ENCODE measurements around the gene PGLYRP2.

Gene PGLYRP2

GRCh38 chr19:15448044-15448777 lies 31.1 kb downstream of the PGLYRP2 start:
- peaks cover 6% of the 10 kb centered on the region for H3K4me1 ChIP-seq (ENCODE audit: control insufficient read depth, insufficient read depth, low read length, poor library complexity, severe bottlenecking)
- H3K36me3 ChIP-seq (ENCODE audit: control insufficient read depth, insufficient read depth, low read length) = peaks cover 18% of the 10 kb centered on the region
- no peak overlapping the region for H3K4me3 ChIP-seq (ENCODE audit: insufficient read depth, low read depth, low read length, poor library complexity, severe bottlenecking)
- no peak for DNase-seq
- H3K27ac ChIP-seq (ENCODE audit: insufficient read depth, low read length, poor library complexity, severe bottlenecking) = no peak overlapping the region
- H3K27me3 ChIP-seq (replicated peaks; ENCODE audit: control insufficient read depth, insufficient read depth, low read length, poor library complexity, severe bottlenecking) = no peaks in the 10 kb centered on the region
- no peaks in the 10 kb centered on the region for H3K9me3 ChIP-seq (ENCODE audit: control insufficient read depth, low read length)

- H3K27me3 ChIP-seq (replicated peaks; ENCODE audit: control insufficient read depth, insufficient read depth, low read length, poor library complexity, severe bottlenecking) = no peaks in the 10 kb centered on the region
- H3K9me3 ChIP-seq (ENCODE audit: control insufficient read depth, low read length) = no peaks in the 10 kb centered on the region
- H3K4me3 ChIP-seq (ENCODE audit: insufficient read depth, low read depth, low read length, poor library complexity, severe bottlenecking) = no peak overlapping the region
- no peak for DNase-seq
- H3K4me1 ChIP-seq (ENCODE audit: control insufficient read depth, insufficient read depth, low read length, poor library complexity, severe bottlenecking) = peaks cover 6% of the 10 kb centered on the region
- H3K36me3 ChIP-seq (ENCODE audit: control insufficient read depth, insufficient read depth, low read length) = peaks cover 8% of the 10 kb centered on the region
- no peak overlapping the region for H3K27ac ChIP-seq (ENCODE audit: insufficient read depth, low read length, poor library complexity, severe bottlenecking)
Observed at GRCh38 chr19:15447057-15447456, 32.2 kb downstream of the PGLYRP2 start.

- H3K4me3 ChIP-seq (ENCODE audit: insufficient read depth, low read depth, low read length, poor library complexity, severe bottlenecking) = no peak overlapping the region
- no peaks in the 10 kb centered on the region for H3K27me3 ChIP-seq (replicated peaks; ENCODE audit: control insufficient read depth, insufficient read depth, low read length, poor library complexity, severe bottlenecking)
- DNase-seq = no peak
- no peaks in the 10 kb centered on the region for H3K36me3 ChIP-seq (ENCODE audit: control insufficient read depth, insufficient read depth, low read length)
- H3K9me3 ChIP-seq (ENCODE audit: control insufficient read depth, low read length) = no peaks in the 10 kb centered on the region
- H3K4me1 ChIP-seq (ENCODE audit: control insufficient read depth, insufficient read depth, low read length, poor library complexity, severe bottlenecking) = peaks cover 6% of the 10 kb centered on the region
- H3K27ac ChIP-seq (ENCODE audit: insufficient read depth, low read length, poor library complexity, severe bottlenecking) = no peak overlapping the region
Observed at GRCh38 chr19:15445807-15446376, 33.4 kb downstream of the PGLYRP2 start.

- no peaks in the 10 kb centered on the region for H3K9me3 ChIP-seq (ENCODE audit: control insufficient read depth, low read length)
- H3K27me3 ChIP-seq (replicated peaks; ENCODE audit: control insufficient read depth, insufficient read depth, low read length, poor library complexity, severe bottlenecking) = no peaks in the 10 kb centered on the region
- DNase-seq = no peak
- H3K4me1 ChIP-seq (ENCODE audit: control insufficient read depth, insufficient read depth, low read length, poor library complexity, severe bottlenecking) = peaks cover 6% of the 10 kb centered on the region
- H3K27ac ChIP-seq (ENCODE audit: insufficient read depth, low read length, poor library complexity, severe bottlenecking) = no peak overlapping the region
- no peak overlapping the region for H3K4me3 ChIP-seq (ENCODE audit: insufficient read depth, low read depth, low read length, poor library complexity, severe bottlenecking)
- no peaks in the 10 kb centered on the region for H3K36me3 ChIP-seq (ENCODE audit: control insufficient read depth, insufficient read depth, low read length)
Observed at GRCh38 chr19:15445227-15445605, 34.1 kb downstream of the PGLYRP2 start.

- H3K4me1 ChIP-seq (ENCODE audit: control insufficient read depth, insufficient read depth, low read length, poor library complexity, severe bottlenecking) = peaks cover 6% of the 10 kb centered on the region
- H3K27me3 ChIP-seq (replicated peaks; ENCODE audit: control insufficient read depth, insufficient read depth, low read length, poor library complexity, severe bottlenecking) = no peaks in the 10 kb centered on the region
- no peak overlapping the region for H3K4me3 ChIP-seq (ENCODE audit: insufficient read depth, low read depth, low read length, poor library complexity, severe bottlenecking)
- no peak overlapping the region for H3K27ac ChIP-seq (ENCODE audit: insufficient read depth, low read length, poor library complexity, severe bottlenecking)
- no peak for DNase-seq
- no peaks in the 10 kb centered on the region for H3K36me3 ChIP-seq (ENCODE audit: control insufficient read depth, insufficient read depth, low read length)
- H3K9me3 ChIP-seq (ENCODE audit: control insufficient read depth, low read length) = no peaks in the 10 kb centered on the region
Observed at GRCh38 chr19:15444505-15445226, 34.6 kb downstream of the PGLYRP2 start.

GRCh38 chr19:15443838-15444237 lies 35.5 kb downstream of the PGLYRP2 start:
- no peaks in the 10 kb centered on the region for H3K9me3 ChIP-seq (ENCODE audit: control insufficient read depth, low read length)
- H3K27ac ChIP-seq (ENCODE audit: insufficient read depth, low read length, poor library complexity, severe bottlenecking) = no peak overlapping the region
- H3K27me3 ChIP-seq (replicated peaks; ENCODE audit: control insufficient read depth, insufficient read depth, low read length, poor library complexity, severe bottlenecking) = no peaks in the 10 kb centered on the region
- no peaks in the 10 kb centered on the region for H3K36me3 ChIP-seq (ENCODE audit: control insufficient read depth, insufficient read depth, low read length)
- DNase-seq = no peak
- peaks cover 1% of the 10 kb centered on the region for H3K4me1 ChIP-seq (ENCODE audit: control insufficient read depth, insufficient read depth, low read length, poor library complexity, severe bottlenecking)
- H3K4me3 ChIP-seq (ENCODE audit: insufficient read depth, low read depth, low read length, poor library complexity, severe bottlenecking) = no peak overlapping the region

GRCh38 chr19:15443325-15443724 lies 36.0 kb downstream of the PGLYRP2 start:
- H3K27ac ChIP-seq (ENCODE audit: insufficient read depth, low read length, poor library complexity, severe bottlenecking) = no peak overlapping the region
- DNase-seq = no peak
- no peaks in the 10 kb centered on the region for H3K4me1 ChIP-seq (ENCODE audit: control insufficient read depth, insufficient read depth, low read length, poor library complexity, severe bottlenecking)
- no peaks in the 10 kb centered on the region for H3K9me3 ChIP-seq (ENCODE audit: control insufficient read depth, low read length)
- H3K27me3 ChIP-seq (replicated peaks; ENCODE audit: control insufficient read depth, insufficient read depth, low read length, poor library complexity, severe bottlenecking) = no peaks in the 10 kb centered on the region
- no peaks in the 10 kb centered on the region for H3K36me3 ChIP-seq (ENCODE audit: control insufficient read depth, insufficient read depth, low read length)
- H3K4me3 ChIP-seq (ENCODE audit: insufficient read depth, low read depth, low read length, poor library complexity, severe bottlenecking) = no peak overlapping the region

- no peaks in the 10 kb centered on the region for H3K36me3 ChIP-seq (ENCODE audit: control insufficient read depth, insufficient read depth, low read length)
- no peaks in the 10 kb centered on the region for H3K4me1 ChIP-seq (ENCODE audit: control insufficient read depth, insufficient read depth, low read length, poor library complexity, severe bottlenecking)
- no peak overlapping the region for H3K4me3 ChIP-seq (ENCODE audit: insufficient read depth, low read depth, low read length, poor library complexity, severe bottlenecking)
- no peak overlapping the region for H3K27ac ChIP-seq (ENCODE audit: insufficient read depth, low read length, poor library complexity, severe bottlenecking)
- DNase-seq = no peak
- H3K27me3 ChIP-seq (replicated peaks; ENCODE audit: control insufficient read depth, insufficient read depth, low read length, poor library complexity, severe bottlenecking) = no peaks in the 10 kb centered on the region
- no peaks in the 10 kb centered on the region for H3K9me3 ChIP-seq (ENCODE audit: control insufficient read depth, low read length)
Observed at GRCh38 chr19:15442142-15442920, 37.0 kb downstream of the PGLYRP2 start.

- Histone ChIP-seq H3K4me3 (ENCODE audit: insufficient read depth, low read depth, low read length, poor library complexity, severe bottlenecking) (no peak overlapping the region), H3K9me3 (ENCODE audit: control insufficient read depth, low read length) (no peaks in the 10 kb centered on the region), H3K36me3 (ENCODE audit: control insufficient read depth, insufficient read depth, low read length) (no peaks in the 10 kb centered on the region), H3K27me3 (replicated peaks; ENCODE audit: control insufficient read depth, insufficient read depth, low read length, poor library complexity, severe bottlenecking) (no peaks in the 10 kb centered on the region), H3K4me1 (ENCODE audit: control insufficient read depth, insufficient read depth, low read length, poor library complexity, severe bottlenecking) (no peaks in the 10 kb centered on the region), H3K27ac (ENCODE audit: insufficient read depth, low read length, poor library complexity, severe bottlenecking) (no peak overlapping the region)
- DNase-seq = no peak
Observed at GRCh38 chr19:15441317-15441716, 38.0 kb downstream of the PGLYRP2 start.

Measured in effector memory CD4-positive, alpha-beta T cell (primary cell).